Thymus (tissue), 11 donors: Measurements from ENCODE around the gene PCIF1. TPM values are rescaled to one million over a fixed set of nuclear protein-coding genes. Genes with fewer than 3 reads are reported as not detected.
"Not testable (repeated sequence)": the region's sequence is repeated elsewhere in the genome, so short reads cannot be mapped to it uniquely, and the experiment has no call there.

ENCODE experiments used
- DNase-seq, 9 donors: peaks; one replicate each; pipeline ENCODE4 v3.0.0-alpha.2; 2013; ENCODE audit warnings: low spot score in 9 of 9, low read depth in 6 of 9, missing footprints in 1 of 9
- H3K27ac ChIP-seq, 2 donors: one replicate each; pipeline ENCODE4 v1.5.1; 2013; ENCODE audit warnings: control low read depth in 1 of 2, low read depth in 1 of 2, low read length in 1 of 2, mild to moderate bottlenecking in 1 of 2, moderate library complexity in 1 of 2
- H3K27me3 ChIP-seq, 2 donors: one replicate each; pipeline ENCODE4 v1.5.1; 2013; ENCODE audit warnings: low read length in 1 of 2; ENCODE audit not compliant: control insufficient read depth in 2 of 2, insufficient read depth in 1 of 2
- H3K36me3 ChIP-seq, 2 donors: one replicate each; pipeline ENCODE4 v1.5.1; 2013; ENCODE audit warnings: low read length in 1 of 2, mild to moderate bottlenecking in 1 of 2, moderate library complexity in 1 of 2; ENCODE audit not compliant: control insufficient read depth in 2 of 2, insufficient read depth in 2 of 2
- H3K4me1 ChIP-seq, 2 donors: one replicate each; pipeline ENCODE4 v1.5.1; 2013; ENCODE audit warnings: low read length in 2 of 2; ENCODE audit not compliant: control insufficient read depth in 2 of 2, insufficient read depth in 2 of 2
- H3K4me3 ChIP-seq, 2 donors: one replicate each; pipeline ENCODE4 v1.5.1; 2013; ENCODE audit warnings: low read length in 2 of 2, control low read depth in 1 of 2, mild to moderate bottlenecking in 1 of 2
- H3K9me3 ChIP-seq, 2 donors: one replicate each; pipeline ENCODE4 v1.5.1; 2013; ENCODE audit warnings: low read length in 1 of 2, mild to moderate bottlenecking in 1 of 2; ENCODE audit not compliant: control insufficient read depth in 2 of 2, insufficient read depth in 1 of 2
- WGBS: extraction: QIAGEN DNeasy Blood & Tissue Kit; methylation state at CpG from one replicate; pipeline ENCODE4 v1.1.7; 2013; 5-methylcytosine and 5-hydroxymethylcytosine counted together
- polyA plus RNA-seq: library from polyadenylated mRNA; stranded (reverse); fragments of 200-250 nt; gene quantifications from one replicate; pipeline ENCODE4 v1.2.3, GENCODE V29; 2013
- total RNA-seq: library from RNA; stranded (reverse); fragments of 120-200 nt; gene quantifications from one replicate; pipeline ENCODE4 v1.2.4, GENCODE V29; 2013
- donor health status: healthy.

PCIF1 gene
- total and polyA plus RNA-seq, 2 donors = 13.9 to 37.4 TPM

DNA sequence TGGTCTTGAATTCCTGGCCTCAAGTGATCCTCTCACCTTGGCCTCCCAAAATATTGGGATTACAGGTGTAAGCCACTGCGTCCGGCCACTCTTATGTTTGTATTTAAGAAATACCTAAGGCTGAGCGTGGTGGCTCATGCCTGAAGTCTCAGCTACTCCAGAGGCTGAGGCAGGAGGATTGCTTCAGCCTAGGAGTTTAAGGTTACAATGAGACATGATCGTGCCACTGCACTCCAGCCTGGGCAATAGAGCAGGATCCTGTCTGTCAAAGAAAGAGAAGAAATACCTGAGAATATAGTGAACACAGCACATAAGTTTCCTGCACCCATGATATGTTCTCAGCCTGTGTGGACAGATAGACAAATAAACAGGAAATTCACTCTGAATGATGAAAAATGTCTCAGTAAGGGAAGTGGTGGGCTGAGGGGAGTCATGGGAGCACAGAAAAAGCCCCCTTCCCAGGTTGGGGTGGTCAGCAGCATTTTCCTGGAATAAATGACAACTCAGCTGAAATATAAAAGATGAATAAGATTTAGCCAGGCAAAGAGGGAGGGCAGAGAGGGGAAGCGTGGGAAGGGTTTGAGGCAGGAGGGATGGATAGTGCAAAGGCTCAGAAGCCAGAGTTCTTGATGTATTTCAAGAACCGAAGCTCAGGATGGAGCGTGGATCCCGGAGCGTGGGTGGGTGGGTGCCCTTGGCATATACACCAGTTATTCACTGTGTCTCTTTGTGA is 60.4 kb downstream of the PCIF1 start:
- H3K4me3 ChIP-seq = no peak overlapping the region
- H3K4me1 ChIP-seq = peaks cover 2 to 24% of the 10 kb centered on the region in 2 donors
- H3K27ac ChIP-seq = no peak overlapping the region
- DNase-seq = no peak
- peaks cover 2 to 28% of the 10 kb centered on the region in 2 donors for H3K27me3 ChIP-seq
- H3K9me3 ChIP-seq = no peaks in the 10 kb centered on the region
- WGBS = 73% methylated on average over 9 of the region's 9 CpGs
- no peaks in the 10 kb centered on the region for H3K36me3 ChIP-seq

DNA sequence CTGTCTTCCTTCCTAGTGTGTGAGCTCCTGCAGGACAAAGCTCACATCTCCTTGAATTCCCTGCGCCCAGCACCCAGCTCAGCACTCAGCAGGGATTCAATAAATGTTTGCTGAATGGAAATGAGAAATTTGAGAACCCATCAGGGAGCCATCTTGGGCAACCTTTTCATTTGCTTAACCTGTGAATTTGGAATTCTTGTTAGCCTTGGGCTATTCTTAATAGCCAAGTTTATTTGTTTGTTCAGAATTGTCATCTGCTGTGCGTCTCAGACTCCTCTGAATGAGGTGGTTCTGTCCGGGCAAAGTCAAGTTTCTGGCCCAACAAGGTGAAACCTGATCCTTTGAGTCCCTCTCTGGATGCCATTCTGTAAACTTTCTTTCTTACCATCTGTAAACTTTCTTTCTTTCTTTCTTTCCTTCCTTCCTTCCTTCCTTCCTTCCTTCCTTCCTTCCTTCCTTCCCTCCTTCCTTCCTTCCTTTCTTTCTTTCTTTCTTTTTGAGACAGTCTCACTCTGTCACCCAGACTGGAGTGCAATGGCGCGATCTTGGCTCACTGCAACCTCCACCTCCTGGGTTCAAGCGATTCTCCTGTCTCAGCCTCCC is 61.1 kb downstream of the PCIF1 start:
- H3K27ac ChIP-seq, H3K4me3 ChIP-seq, H3K36me3 ChIP-seq, DNase-seq, H3K9me3 ChIP-seq: not testable (repeated sequence)
- Histone ChIP-seq H3K4me1 (peaks cover 8 to 31% of the 10 kb centered on the region in 2 donors), H3K27me3 (peaks cover 5 to 35% of the 10 kb centered on the region in 2 donors)
- 94% methylated on average over 6 of the region's 6 CpGs for WGBS

- DNase-seq = no peak
- Histone ChIP-seq H3K27ac (no peak overlapping the region), H3K9me3 (no peaks in the 10 kb centered on the region), H3K36me3 (no peaks in the 10 kb centered on the region), H3K4me3 (no peak overlapping the region), H3K27me3 (peaks cover 5 to 44% of the 10 kb centered on the region in 2 donors), H3K4me1 (peaks cover 8 to 40% of the 10 kb centered on the region in 2 donors)
- 70% methylated on average over 3 of the region's 3 CpGs for WGBS
Measured at GRCh38 chr20:45997187-45997586, 62.7 kb downstream of the PCIF1 start.

Other genes starting within 250 kb of the PCIF1 start
- not detected for gene WFDC13, start 232.6 kb upstream of the PCIF1 start, total RNA-seq
- gene WFDC13, start 232.6 kb upstream of the PCIF1 start, polyA plus RNA-seq = 0.07 TPM
- gene WFDC10B, start 229.7 kb upstream of the PCIF1 start, total RNA-seq = not detected
- 0.23 TPM for gene WFDC10B, start 229.7 kb upstream of the PCIF1 start, polyA plus RNA-seq
- not detected for gene SPINT4, start 212.3 kb upstream of the PCIF1 start, total RNA-seq
- gene SPINT4, start 212.3 kb upstream of the PCIF1 start, polyA plus RNA-seq = not detected
- 0.61 TPM for gene WFDC3, start 142.8 kb upstream of the PCIF1 start, total RNA-seq
- 2.1 TPM for gene WFDC3, start 142.8 kb upstream of the PCIF1 start, polyA plus RNA-seq
- 27.9 TPM for gene DNTTIP1, start 142.7 kb upstream of the PCIF1 start, total RNA-seq
- gene DNTTIP1, start 142.7 kb upstream of the PCIF1 start, polyA plus RNA-seq = 44.3 TPM
- 112 TPM for gene UBE2C, start 122.0 kb upstream of the PCIF1 start, total RNA-seq
- 25.1 TPM for gene UBE2C, start 122.0 kb upstream of the PCIF1 start, polyA plus RNA-seq
- gene TNNC2, start 107.4 kb upstream of the PCIF1 start, total RNA-seq = 2.4 TPM
- gene TNNC2, start 107.4 kb upstream of the PCIF1 start, polyA plus RNA-seq = 12.6 TPM
- gene SNX21, start 100.9 kb upstream of the PCIF1 start, total RNA-seq = 3.0 TPM
- 8.4 TPM for gene SNX21, start 100.9 kb upstream of the PCIF1 start, polyA plus RNA-seq
- gene ACOT8, start 77.3 kb upstream of the PCIF1 start, total RNA-seq = 32.0 TPM
- 30.1 TPM for gene ACOT8, start 77.3 kb upstream of the PCIF1 start, polyA plus RNA-seq
- gene ZSWIM3, start 77.1 kb upstream of the PCIF1 start, total RNA-seq = 8.0 TPM
- gene ZSWIM3, start 77.1 kb upstream of the PCIF1 start, polyA plus RNA-seq = 4.4 TPM
- 5.7 TPM for gene ZSWIM1, start 53.5 kb upstream of the PCIF1 start, total RNA-seq
- gene ZSWIM1, start 53.5 kb upstream of the PCIF1 start, polyA plus RNA-seq = 5.7 TPM
- gene SPATA25, start 47.1 kb upstream of the PCIF1 start, total RNA-seq = 3.1 TPM
- 5.1 TPM for gene SPATA25, start 47.1 kb upstream of the PCIF1 start, polyA plus RNA-seq
- gene NEURL2, start 43.5 kb upstream of the PCIF1 start, total RNA-seq = 8.1 TPM
- gene NEURL2, start 43.5 kb upstream of the PCIF1 start, polyA plus RNA-seq = 51.4 TPM
- 19.9 TPM for gene CTSA, start 43.3 kb upstream of the PCIF1 start, total RNA-seq
- 56.0 TPM for gene CTSA, start 43.3 kb upstream of the PCIF1 start, polyA plus RNA-seq
- 146 TPM for gene PLTP, start 22.5 kb upstream of the PCIF1 start, total RNA-seq
- gene PLTP, start 22.5 kb upstream of the PCIF1 start, polyA plus RNA-seq = 182 TPM
- 8.3 TPM for gene ZNF335, start 37.5 kb downstream of the PCIF1 start, total RNA-seq
- gene ZNF335, start 37.5 kb downstream of the PCIF1 start, polyA plus RNA-seq = 16.5 TPM
- 32.2 TPM for gene MMP9, start 74.2 kb downstream of the PCIF1 start, total RNA-seq
- gene MMP9, start 74.2 kb downstream of the PCIF1 start, polyA plus RNA-seq = 10.1 TPM
- gene SLC12A5, start 94.5 kb downstream of the PCIF1 start, total RNA-seq = 0.90 TPM
- gene SLC12A5, start 94.5 kb downstream of the PCIF1 start, polyA plus RNA-seq = 4.0 TPM
- gene NCOA5, start 155.3 kb downstream of the PCIF1 start, total RNA-seq = 25.4 TPM
- gene NCOA5, start 155.3 kb downstream of the PCIF1 start, polyA plus RNA-seq = 21.5 TPM
- 22.8 TPM for gene CD40, start 183.6 kb downstream of the PCIF1 start, total RNA-seq
- gene CD40, start 183.6 kb downstream of the PCIF1 start, polyA plus RNA-seq = 30.6 TPM